HG02798 (cell line): Measurements from ENCODE around the gene TINAGL1.
A peak's percentile ranks its signal among the peaks of the same experiment; 100 is the strongest.

Experiments used
- ATAC-seq: cut with Tn5 transposase; IDR thresholded peaks from one replicate; pipeline ENCODE4 v1.9.1; 2021; ENCODE audit warnings: mild to moderate bottlenecking; ENCODE audit not compliant: unreplicated experiment, poor library complexity

TINAGL1 gene

GRCh38 chr1:31576201-31576669 lies at the start of gene TINAGL1:
TSS of gene TINAGL1 (plus strand) at chr1:31576515. CDS start at chr1:31577149, 634 bp downstream.
- no peak for ATAC-seq

- no peak for ATAC-seq
Measured at GRCh38 chr1:31529999-31530684, 46.2 kb upstream of the TINAGL1 start.

- ATAC-seq, result no peak
Measured at GRCh38 chr1:31531177-31531999, 44.9 kb upstream of the TINAGL1 start.

GRCh38 chr1:31532173-31532572 lies 44.1 kb upstream of the TINAGL1 start:
- no peak for ATAC-seq

- ATAC-seq, result no peak
Measured at GRCh38 chr1:31535561-31535960, 40.8 kb upstream of the TINAGL1 start.

GRCh38 chr1:31539329-31539728 lies 37.0 kb upstream of the TINAGL1 start:
- ATAC-seq, result no peak

- no peak for ATAC-seq
Measured at GRCh38 chr1:31541194-31541593, 35.1 kb upstream of the TINAGL1 start.

- ATAC-seq, result no peak
Measured at GRCh38 chr1:31545927-31546540, 30.3 kb upstream of the TINAGL1 start.

- ATAC-seq, result no peak
Measured at GRCh38 chr1:31548534-31548906, 27.8 kb upstream of the TINAGL1 start.

GRCh38 chr1:31548907-31549808 lies 27.2 kb upstream of the TINAGL1 start:
- peak; percentile 79 for ATAC-seq

- peak; percentile 46 for ATAC-seq
Measured at GRCh38 chr1:31549809-31550620, 26.3 kb upstream of the TINAGL1 start.

- no peak for ATAC-seq
Measured at GRCh38 chr1:31551208-31551607, 25.1 kb upstream of the TINAGL1 start.

GRCh38 chr1:31552489-31552888 lies 23.8 kb upstream of the TINAGL1 start:
- no peak for ATAC-seq

- no peak for ATAC-seq
Measured at GRCh38 chr1:31556481-31557006, 19.8 kb upstream of the TINAGL1 start.

- no peak for ATAC-seq
Measured at GRCh38 chr1:31559715-31560114, 16.6 kb upstream of the TINAGL1 start.

GRCh38 chr1:31560394-31560793 lies 15.9 kb upstream of the TINAGL1 start:
- ATAC-seq, result no peak

- ATAC-seq, result no peak
Measured at GRCh38 chr1:31562707-31563360, 13.5 kb upstream of the TINAGL1 start.

- no peak for ATAC-seq
Measured at GRCh38 chr1:31564606-31564989, 11.7 kb upstream of the TINAGL1 start.
